ENCODE measurements around the gene ERC1. TPM values are rescaled to one million over a fixed set of nuclear protein-coding genes. Genes with fewer than 3 reads are reported as not detected.

ERC1 gene
- total RNA-seq, 2 donors from 2014 or later, result 53.2 to 53.4 TPM

- intact Hi-C loops (cut with DNase I), result no loop called here
- ATAC-seq (no peak), DNase-seq (no peak)
Observed at GRCh38 chr12:1377117-1377516, 386.1 kb downstream of the ERC1 start.

DNA sequence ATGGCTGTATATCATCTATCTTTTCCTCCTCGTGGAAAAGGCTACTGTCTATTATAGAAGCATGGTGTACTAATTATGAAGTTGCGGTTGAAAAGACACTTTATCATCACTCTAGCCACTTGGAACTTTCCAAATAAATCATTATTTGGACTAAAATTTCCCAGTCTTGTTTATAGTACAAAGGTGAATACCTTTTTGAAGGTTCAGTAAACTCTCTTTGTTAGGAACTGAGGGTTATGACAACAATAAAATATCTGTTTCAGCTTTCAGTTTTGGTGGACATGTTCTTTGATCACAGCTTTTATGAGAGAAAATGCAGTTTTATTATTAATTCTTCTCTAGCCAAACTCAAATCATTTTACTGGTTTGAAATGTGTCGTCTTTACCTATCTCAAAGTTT is 386.7 kb downstream of the ERC1 start:
- intact Hi-C loops (cut with DNase I), result no loop called here
- DNase-seq, result no peak

GRCh38 chr12:1380171-1380851 is 389.3 kb downstream of the ERC1 start:
- ATAC-seq, result no peak
- no peak for DNase-seq
- intact Hi-C loops (cut with DNase I), result no loop called here

More for the DNA sequence above, 386.7 kb downstream of the ERC1 start:
- ATAC-seq, result no peak

- intact Hi-C loops (cut with DNase I), result no loop called here
- no peak for ATAC-seq
- no peak for DNase-seq
Observed at GRCh38 chr12:1382151-1382550, 391.1 kb downstream of the ERC1 start.

DNA sequence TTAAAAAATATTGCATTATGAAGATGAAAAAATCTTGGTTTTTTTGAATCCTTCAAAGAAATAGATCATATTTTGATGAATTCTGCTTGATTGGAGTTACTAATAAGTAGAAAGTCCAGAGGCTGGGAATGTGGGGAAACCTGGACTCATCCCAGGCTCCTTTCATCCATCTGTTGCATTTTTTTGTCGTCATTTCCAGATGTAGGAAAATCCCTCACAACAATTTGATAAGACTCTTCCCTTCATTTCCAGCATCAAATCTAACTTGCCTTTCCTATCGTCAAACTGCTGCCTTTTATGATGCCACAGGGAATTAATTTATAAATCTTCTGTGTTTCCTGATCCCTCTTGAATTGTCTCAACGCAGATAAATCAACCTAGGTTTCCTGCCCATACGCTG is 391.8 kb downstream of the ERC1 start:
- intact Hi-C loops (cut with DNase I), result no loop called here
- DNase-seq (no peak), ATAC-seq (no peak)

DNA sequence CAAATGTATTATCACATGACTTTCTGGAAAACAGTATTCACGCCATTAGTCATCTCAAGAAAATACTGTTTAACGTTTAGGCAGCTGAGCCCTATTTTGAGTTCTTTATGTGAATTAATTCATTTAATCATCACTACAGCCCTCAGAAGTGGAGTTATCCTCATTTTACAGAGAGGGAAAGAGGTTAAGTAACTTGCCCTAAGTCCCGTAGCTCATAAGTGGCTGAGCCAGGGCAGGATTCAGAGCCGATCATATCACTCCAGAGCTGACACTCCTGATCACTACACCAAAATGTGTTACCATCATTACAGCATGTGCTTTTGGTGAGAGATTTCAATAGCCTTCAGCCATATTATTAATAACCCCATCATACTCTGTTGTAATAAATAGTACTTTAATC is 392.7 kb downstream of the ERC1 start:
- intact Hi-C loops (cut with DNase I), result no loop called here
- ATAC-seq (no peak), DNase-seq (no peak)

DNA sequence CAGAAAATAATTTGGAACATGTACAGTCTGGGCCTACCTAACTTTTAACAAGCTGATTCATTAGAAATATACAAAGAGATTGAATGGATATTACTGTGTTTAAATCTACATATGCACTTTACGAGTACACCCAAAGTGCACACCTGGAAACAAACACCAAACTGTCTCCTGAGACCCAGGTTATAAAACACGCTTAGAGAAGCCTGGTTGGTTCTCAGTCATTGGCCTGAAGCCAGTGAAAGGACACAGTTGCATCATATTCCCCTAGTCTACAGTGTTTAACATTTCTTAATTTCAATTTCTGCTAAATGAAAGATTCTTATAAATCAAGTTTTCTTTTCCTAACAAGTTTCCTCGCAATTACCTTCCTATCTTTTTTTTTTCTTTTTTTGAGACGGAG is 393.9 kb downstream of the ERC1 start:
- intact Hi-C loops (cut with DNase I), result no loop called here
- ATAC-seq (no peak), DNase-seq (no peak)

- DNase-seq, result no peak
- ATAC-seq, result no peak
- intact Hi-C loops (cut with DNase I), result no loop called here
Observed at GRCh38 chr12:1391722-1392121, 400.7 kb downstream of the ERC1 start.

DNA sequence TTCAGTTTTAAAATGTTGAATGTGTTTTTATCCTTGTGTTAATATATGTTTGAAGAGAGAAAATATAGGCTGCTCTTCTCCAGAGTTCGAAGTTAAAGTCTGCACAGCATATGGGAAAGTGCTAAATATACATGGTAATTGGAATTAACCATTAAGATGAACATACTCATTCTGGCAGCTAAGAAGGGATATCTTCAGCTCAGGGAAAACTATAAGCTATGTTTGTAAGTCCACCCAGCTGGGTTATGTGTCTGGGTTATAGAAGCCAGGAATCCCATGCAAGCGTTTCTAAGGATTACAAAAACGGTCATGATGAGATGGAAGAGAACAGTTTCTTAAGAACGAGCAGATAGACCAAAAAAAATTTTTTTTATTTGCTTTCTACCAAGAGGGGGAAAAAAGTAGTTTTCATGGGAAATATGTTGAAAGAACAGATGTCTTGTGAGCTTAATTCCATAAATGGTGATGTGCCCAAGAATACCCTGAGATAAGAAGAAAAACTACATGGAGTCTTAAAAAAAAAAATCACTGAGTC is 404.5 kb downstream of the ERC1 start:
- ATAC-seq (no peak), DNase-seq (no peak)
- intact Hi-C loops (cut with DNase I), result no loop called here

- DNase-seq, result no peak
- ATAC-seq, result no peak
- intact Hi-C loops (cut with DNase I), result no loop called here
Observed at GRCh38 chr12:1398673-1399072, 407.6 kb downstream of the ERC1 start.

DNA sequence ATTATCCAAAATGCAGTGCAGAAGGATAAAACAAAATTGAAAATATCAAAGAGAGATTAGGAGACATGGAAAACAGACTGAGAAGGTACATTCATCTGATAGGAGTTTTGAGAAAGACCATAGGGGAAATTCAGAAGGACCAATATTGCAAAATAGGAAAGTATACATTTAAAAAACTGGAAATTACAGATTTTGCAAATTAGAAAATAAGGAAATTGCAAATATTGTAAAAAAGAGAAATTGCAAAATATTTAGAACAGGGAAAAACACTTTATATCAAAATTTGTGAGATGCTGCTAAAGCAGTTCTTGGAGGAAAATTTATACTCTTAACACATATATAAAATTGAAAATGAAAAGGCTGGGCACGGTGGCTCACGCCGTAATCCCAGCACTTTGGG is 410.9 kb downstream of the ERC1 start:
- intact Hi-C loops (cut with DNase I), result no loop called here
- DNase-seq (no peak), ATAC-seq (no peak)

DNA sequence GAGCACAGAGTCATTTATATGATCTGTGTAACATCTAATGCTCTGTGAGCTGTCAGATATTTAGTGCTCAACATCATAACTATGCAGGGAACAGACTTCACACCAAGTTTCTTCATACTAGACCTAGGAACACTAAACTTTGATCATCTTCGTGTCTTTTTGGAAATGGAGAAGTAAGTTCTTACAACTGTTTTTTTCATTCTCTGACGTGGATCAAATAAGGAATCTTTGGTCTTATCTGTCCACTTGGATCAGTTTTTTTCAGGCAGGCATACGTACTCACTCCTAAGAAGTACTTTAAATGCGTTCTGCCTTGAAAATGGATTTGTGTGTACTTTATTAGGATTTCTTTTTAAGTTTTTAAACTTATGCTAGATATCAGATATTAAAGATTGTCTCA is 412.4 kb downstream of the ERC1 start:
- DNase-seq (no peak), ATAC-seq (no peak)
- intact Hi-C loops (cut with DNase I), result no loop called here

DNA sequence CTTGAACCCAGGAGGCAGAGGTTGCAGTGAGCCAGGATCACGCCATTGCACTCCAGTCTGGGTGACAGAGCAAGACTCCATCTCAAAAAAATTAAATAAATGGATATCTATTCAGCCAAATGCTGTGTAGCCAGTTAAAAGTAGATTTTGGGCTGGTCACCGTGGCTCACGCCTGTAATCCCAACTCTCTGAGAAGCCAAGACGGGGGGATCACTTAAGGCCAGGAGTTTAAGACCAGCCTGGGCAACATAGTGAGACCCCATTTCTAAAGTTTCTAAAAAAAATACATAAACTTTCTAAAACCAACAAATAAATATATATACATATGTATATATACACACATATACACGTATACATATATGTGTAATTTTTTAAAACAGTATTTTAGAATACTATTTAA is 414.6 kb downstream of the ERC1 start:
- intact Hi-C loops (cut with DNase I), result no loop called here
- no peak for DNase-seq
- no peak for ATAC-seq

GRCh38 chr12:1410794-1411193 is 419.8 kb downstream of the ERC1 start:
- no peak for DNase-seq
- no peak for ATAC-seq
- intact Hi-C loops (cut with DNase I), result no loop called here

- intact Hi-C loops (cut with DNase I), result no loop called here
- ATAC-seq (no peak), DNase-seq (no peak)
Observed at GRCh38 chr12:1413930-1414329, 422.9 kb downstream of the ERC1 start.

GRCh38 chr12:1418144-1418543 is 427.1 kb downstream of the ERC1 start:
- ATAC-seq (no peak), DNase-seq (no peak)
- intact Hi-C loops (cut with DNase I), result no loop called here

DNA sequence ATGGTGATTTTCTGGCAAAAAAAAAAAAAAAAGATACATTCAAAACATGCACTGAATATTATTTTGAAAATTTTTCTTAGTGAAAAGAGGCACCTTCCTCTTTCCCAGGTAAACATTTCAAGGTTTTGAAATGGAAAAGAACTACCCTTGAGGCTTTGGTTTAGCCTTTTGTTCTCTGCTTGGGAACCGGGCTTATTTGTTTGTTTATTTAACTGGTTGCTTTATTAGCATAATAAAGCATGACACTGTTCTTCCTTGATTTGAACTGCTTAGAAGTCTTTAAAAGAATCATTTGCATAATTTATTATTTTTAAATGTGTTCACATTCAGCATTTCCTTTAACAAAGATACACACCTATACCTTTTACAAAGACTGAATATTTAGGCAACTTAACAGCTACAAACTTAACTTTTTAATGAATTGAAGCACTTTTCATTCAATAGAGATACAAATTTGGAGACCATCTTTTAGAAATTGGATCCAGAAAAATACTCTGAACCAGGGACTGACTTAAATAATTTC is 428.9 kb downstream of the ERC1 start:
- DNase-seq, result no peak
- ATAC-seq, result no peak
- intact Hi-C loops (cut with DNase I), result no loop called here

- intact Hi-C loops (cut with DNase I), result no loop called here
- ATAC-seq, result no peak
- no peak for DNase-seq
Observed at GRCh38 chr12:1421091-1421846, 430.2 kb downstream of the ERC1 start.

DNA sequence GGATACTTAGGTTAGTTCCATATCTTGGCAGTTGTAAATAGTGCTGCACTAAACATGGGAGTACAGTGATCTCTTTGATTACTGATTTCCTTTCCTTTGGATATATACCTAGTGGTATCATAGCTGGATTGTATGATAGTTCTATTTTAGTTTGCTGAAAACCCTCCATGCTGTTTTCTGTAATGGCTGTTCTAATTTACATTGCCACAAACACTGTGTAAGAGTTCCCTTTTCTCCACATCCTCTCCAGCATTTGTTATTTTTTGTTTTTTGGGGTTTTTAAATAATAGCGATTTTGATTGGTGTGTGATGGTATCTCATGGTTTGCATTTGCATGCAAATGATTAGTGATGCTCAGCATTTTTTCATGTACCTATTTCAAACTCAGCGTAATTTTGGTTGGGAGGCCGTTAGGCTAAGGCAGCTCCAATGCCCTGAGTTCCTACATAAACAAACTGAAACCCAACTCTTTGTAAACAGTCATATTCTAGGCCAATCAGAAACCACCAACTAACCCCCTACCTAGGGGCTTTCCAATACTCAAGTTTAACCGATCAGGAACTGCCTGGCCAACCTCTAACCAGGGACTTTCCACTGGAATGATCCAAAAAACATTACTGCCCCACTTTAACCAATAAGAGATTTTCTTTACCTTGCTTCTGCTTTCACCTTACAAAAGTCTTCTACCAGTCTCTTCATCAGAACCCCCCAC is 431.7 kb downstream of the ERC1 start:
- DNase-seq (no peak), ATAC-seq (no peak)
- intact Hi-C loops (cut with DNase I), result no loop called here
